ENCODE measurements around the gene PTPRD.

The PTPRD gene

GRCh38 chr9:8745347-8745746 is 1867.5 kb downstream of the PTPRD start:
- no peak for DNase-seq (ENCODE audit: extremely low spot score)
- TF ChIP-seq CTCF (IDR thresholded peaks at IDR 0.05; ENCODE audit: control extremely low read depth, extremely low read depth, low read depth, missing control alignments) = no peak
- POLR2A ChIA-PET = no interaction called here
- CTCF ChIA-PET = no interaction called here

- POLR2A ChIA-PET = no interaction called here
- CTCF ChIA-PET = no interaction called here
These were observed 1873.9 kb downstream of the PTPRD start for GRCh38 chr9:8738945-8739344.

GRCh38 chr9:8736805-8737204 is 1876.0 kb downstream of the PTPRD start:
- ChIA-PET CTCF (no interaction called here), POLR2A (no interaction called here)
- TF ChIP-seq CTCF (IDR thresholded peaks at IDR 0.05; ENCODE audit: control extremely low read depth, extremely low read depth, low read depth, missing control alignments) = no peak
- DNase-seq (ENCODE audit: extremely low spot score) = no peak

More at GRCh38 chr9:8738945-8739344, 1873.9 kb downstream of the PTPRD start:
- DNase-seq (ENCODE audit: extremely low spot score) = no peak
- no peak for TF ChIP-seq CTCF (IDR thresholded peaks at IDR 0.05; ENCODE audit: control extremely low read depth, extremely low read depth, low read depth, missing control alignments)

- no peak for TF ChIP-seq CTCF (IDR thresholded peaks at IDR 0.05; ENCODE audit: control extremely low read depth, extremely low read depth, low read depth, missing control alignments)
- ChIA-PET CTCF (no interaction called here), POLR2A (no interaction called here)
- no peak for DNase-seq (ENCODE audit: extremely low spot score)
These were observed 1878.0 kb downstream of the PTPRD start for GRCh38 chr9:8734760-8735159.

- DNase-seq (ENCODE audit: extremely low spot score) = no peak
- POLR2A ChIA-PET = no interaction called here
- CTCF ChIA-PET = interaction anchor here (1.0 to 3.5 kb wide), 2 partner anchors 8 to 9 kb away, joined by 4 to 13 read pairs; no protein-coding TSS in a partner anchor
- TF ChIP-seq CTCF (IDR thresholded peaks at IDR 0.05; ENCODE audit: control extremely low read depth, extremely low read depth, low read depth, missing control alignments) = no peak
These were observed 1879.5 kb downstream of the PTPRD start for GRCh38 chr9:8733131-8733954.

GRCh38 chr9:8732367-8733075 is 1880.3 kb downstream of the PTPRD start:
- no peak for TF ChIP-seq CTCF (IDR thresholded peaks at IDR 0.05; ENCODE audit: control extremely low read depth, extremely low read depth, low read depth, missing control alignments)
- POLR2A ChIA-PET = no interaction called here
- CTCF ChIA-PET = interaction anchor here (3.5 kb wide), 1 partner anchor 9 kb away, joined by 13 read pairs; no protein-coding TSS in a partner anchor
- no peak for DNase-seq (ENCODE audit: extremely low spot score)
